Upper lobe of left lung (tissue), 4 donors: Measurements from ENCODE around the gene ENOSF1.

ENCODE experiments used
- CTCF ChIP-seq, 6 experiments: fragments of 450-650 bp in 4 of 6; fragments of 200-600 bp in 2 of 6; sonication (generic) in 2 of 6; IDR thresholded peaks; one replicate each; pipeline ENCODE4 v1.5.1; 2016 to 2019; ENCODE audit warnings: antibody characterized with exemption in 6 of 6
- EP300 ChIP-seq, 4 donors: sonication (generic); formaldehyde crosslinking; IDR thresholded peaks; one replicate each; pipeline ENCODE4 v1.5.1; 2017; ENCODE audit warnings: antibody characterized with exemption in 4 of 4, control low read depth in 2 of 4
- POLR2A ChIP-seq, 4 donors: fragments of 450-650 bp; IDR thresholded peaks; one replicate each; pipeline ENCODE4 v1.5.1; 2016 to 2017; ENCODE audit warnings: antibody characterized with exemption in 4 of 4, mild to moderate bottlenecking in 2 of 4
- POLR2AphosphoS5 ChIP-seq, 2 donors: sonication (generic); formaldehyde crosslinking; IDR thresholded peaks; one replicate each; pipeline ENCODE4 v1.5.1; 2017; ENCODE audit warnings: antibody characterized with exemption in 2 of 2

DNA sequence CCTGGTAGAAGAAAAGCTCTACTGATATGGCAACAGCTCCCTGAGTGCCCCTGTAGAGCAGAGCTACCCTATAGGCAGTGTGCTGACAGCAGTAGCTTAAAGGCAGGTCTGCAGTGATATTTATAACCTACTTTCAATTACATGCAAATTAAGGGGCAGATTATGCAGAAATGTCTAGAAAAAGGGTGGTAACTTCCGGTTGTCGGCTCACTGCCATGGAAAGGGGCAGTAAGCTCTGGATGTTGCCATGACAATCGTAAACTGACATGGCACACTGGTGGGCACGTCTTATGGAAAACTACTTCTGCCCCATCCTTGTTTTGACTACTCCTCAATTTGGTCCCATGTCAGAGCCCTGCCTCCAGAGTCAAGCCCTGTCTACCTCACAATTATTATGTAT, 57.8 kb downstream of the ENOSF1 start:
- TF ChIP-seq CTCF (IDR thresholded peaks at IDR 0.05): no peak
- no peak for TF ChIP-seq POLR2AphosphoS5 (IDR thresholded peaks at IDR 0.05)
- no peak for TF ChIP-seq POLR2A (IDR thresholded peaks at IDR 0.05)
- no peak for TF ChIP-seq EP300 (IDR thresholded peaks at IDR 0.05)
